Measurements from ENCODE around the gene MRPS10.
"Not testable (repeated sequence)": the region's sequence is repeated elsewhere in the genome, so short reads cannot be mapped to it uniquely, and the experiment has no call there.

MRPS10 gene

DNA sequence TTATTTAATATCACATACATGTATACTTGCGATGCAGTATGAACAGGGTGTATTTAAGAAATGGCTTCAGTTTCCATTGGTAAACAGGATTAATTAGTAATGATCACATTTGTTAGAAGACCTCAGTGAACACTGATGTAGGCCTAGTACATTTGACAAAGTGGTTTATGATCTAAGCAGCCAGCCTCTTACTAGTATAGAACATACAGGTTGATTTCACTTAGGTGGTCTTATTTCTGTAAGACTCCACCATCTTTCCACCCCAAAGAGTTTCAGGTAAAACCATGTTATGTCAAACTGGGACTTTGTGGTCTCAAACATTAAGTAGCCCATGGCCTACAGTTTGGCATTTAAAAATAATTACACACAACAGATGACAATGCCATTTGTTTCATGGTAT is 20.2 kb upstream of the MRPS10 start:
- no peak for DNase-seq

DNA sequence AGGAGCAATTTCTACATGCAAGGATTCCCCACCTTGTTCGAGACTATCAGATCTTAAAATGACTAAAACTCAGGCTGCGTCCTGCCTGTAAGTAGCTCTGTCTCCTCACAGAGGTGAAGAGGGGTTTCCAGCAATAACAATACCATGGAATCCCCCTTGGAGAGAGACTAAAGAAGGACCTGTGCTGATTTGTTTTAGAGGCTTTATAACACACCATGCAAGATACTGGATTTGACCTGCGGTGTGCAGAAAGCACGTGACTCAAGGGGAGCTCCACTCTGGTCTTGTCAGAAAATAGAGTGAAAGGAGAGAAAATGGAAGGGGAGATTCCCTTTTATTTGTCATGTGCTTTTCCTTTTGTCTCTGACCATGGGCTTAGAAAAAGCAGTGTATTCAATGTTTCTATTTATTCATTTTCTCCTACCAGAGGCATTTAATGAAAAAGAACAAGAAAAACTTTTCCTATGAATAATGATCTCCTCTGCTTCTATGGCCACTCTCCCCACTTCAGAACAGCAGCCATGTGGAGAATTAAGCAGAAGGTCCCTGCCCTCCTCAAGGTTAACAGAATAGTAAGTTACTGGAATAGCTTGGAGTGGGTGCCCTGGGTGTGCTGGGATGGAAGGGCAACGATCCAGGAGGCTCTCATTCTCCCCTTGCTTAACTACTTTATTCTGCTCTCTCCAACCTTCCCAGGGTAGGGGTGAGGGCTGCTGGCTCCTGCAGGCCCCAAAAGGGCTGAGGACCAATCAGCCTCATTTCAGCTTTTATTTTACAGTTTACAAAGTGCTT is 19.2 kb upstream of the MRPS10 start:
- no peak for DNase-seq

DNA sequence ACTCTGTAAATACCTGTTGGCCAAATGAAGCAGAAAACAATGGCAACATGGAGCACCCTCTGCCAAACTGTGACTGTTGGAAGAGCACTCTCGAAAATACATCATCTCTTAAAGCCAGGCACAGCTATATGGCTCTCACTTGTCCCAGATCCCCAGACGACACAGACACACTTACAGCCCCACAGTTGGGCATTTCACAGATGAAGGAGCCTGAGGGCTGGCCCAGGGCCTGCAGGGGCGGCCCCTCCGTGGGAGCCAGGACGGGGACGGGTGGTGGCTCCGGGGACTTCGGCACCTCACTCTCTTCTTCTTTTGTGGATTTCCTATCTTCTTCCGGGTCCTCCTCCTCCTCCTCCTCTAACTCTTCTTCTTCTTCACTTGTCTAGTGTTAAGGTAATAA is 18.4 kb upstream of the MRPS10 start:
- no peak for DNase-seq

DNA sequence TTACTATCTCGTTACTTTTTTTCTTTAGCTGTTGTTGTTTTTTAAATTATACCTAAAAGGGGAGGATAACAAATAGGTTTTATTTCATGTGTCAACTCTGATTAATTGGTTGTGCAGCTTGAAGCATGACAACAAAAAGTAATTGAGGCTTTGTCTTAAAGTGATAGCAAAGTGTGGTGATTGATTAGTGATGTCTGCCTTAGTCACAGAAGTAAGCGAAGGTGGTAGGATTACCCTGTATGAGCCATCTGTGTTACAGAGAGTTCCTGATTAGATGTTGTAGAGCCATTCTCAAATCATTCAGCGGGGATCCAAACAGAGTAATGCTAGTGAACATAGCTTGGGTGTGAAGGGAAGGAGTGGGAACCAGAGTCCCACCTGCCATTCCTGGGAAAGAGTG is 14.4 kb upstream of the MRPS10 start:
- no peak for DNase-seq

DNA sequence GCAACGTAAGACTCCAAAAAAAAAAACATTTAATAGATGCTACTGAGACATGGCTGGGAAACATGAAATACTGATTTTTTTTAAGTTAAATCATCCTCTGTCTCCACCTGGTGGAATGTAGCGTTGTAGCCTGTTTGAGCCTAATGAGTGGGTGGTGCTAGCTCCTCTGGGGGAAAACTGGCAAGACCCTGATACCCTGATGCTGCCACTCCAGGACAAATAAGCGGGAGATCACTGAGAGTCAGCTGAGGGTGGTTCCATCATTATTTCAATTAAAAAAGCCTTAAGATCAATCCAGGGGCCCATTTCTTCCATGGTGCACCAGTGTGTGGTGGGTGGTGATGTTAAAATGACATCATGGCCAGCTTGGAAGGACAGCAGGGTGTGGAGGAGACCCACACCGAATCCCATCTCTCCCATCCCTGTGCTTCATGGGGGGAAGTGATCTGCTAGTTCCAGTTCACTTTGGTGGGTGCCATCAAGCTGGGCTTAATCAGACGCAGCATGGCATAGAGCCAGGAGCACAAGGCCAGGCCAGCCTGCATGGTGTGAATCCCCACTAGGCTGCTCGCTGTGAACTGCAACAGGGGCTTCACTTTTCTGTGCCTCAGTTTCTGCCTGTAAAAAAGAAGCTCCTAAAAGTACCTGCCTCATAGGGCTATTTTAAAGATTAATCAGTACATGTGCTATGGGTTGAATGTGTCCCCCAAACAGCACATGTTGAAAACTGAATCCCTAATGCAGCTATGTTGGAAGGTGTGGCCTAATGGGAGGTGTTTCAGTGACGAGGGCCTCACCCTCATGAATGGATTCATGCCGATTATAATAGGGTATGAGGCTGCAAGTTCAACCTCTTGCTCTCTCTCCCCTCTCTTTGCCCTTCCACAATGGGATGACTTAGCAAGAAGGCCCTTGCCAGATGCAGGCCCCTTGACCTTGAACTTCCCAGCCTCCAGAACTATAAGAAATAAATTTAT is 13.0 kb upstream of the MRPS10 start:
- no peak for DNase-seq

DNA sequence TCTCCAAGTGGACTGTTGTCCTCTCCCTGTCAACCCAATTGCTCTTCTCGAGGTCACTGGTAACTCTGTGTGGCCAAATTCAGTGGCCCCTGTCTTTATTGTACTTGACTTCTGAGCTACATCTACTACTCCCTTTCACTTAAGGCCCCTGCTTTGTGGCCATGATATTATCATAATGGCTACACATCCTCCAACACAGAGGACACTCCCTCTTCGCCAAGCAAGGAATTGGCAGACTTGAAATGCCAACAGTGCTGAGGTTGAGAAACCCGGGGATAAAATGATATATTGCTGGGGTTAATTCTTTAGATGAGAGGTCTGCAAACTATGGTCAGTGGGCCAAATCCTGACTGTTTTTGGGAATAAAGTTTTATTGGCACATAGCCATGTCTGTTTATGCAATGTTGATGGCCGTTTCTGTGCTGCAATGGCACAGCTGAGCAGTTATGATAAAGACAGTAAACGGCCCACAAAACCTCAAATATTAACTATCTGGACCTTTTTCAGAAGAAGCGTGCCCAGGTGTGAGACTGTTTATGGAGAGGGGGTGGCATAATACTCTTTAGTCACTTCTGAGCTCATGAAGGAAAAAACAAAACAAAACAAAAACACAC is 12.0 kb upstream of the MRPS10 start:
- no peak for DNase-seq

DNA sequence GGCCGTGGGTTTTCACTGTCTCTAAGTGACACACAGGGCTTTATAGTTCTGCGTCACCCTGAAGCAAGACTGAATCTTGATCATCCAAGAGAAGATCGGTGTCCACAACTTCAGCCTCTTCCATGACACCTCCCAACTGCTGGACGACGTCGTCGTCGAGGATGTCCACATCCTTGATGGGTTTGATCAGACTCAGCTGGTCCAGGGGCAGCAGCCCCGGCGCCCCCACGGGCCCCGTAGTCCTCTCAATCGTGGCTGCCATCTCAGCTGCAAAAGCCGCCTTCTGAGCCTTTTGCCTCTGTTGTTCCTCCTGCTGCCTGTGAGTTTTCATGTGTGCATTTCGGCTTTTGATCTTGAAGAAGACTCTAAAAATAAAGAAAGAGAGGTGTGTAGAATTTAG is 10.6 kb upstream of the MRPS10 start:
- no peak for DNase-seq

DNA sequence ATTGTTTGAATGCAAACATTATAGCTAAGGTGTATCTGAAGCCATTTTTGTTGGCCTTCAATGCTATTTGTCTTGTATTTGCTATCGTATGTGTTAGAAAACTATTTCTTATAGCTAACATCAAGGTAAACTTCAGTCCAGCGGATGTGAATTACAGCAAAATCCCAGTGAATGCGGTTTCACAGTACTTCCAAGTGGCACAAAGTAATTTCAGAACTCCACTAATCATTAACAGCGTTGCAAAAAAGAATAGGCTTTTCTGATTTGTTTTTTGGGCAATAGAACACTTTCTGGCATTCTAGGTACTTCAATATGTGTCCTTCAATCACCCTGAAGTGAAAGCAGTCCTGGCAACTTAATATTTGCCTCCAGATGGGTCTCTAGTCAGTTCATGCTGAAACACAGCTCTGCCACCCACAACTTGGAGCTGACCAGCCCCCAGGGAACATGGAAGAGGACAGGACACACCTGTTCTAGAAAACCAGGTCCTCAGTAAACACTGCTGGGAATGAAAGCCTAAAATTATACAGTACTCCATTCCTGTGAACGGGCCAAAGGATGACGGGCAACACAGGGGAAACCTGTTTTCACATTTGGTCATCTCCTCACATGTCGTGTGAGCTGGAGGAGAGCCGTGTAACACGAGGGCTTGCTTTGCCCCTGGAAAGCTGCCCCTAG is 9.7 kb upstream of the MRPS10 start:
- DNase-seq, result no peak

DNA sequence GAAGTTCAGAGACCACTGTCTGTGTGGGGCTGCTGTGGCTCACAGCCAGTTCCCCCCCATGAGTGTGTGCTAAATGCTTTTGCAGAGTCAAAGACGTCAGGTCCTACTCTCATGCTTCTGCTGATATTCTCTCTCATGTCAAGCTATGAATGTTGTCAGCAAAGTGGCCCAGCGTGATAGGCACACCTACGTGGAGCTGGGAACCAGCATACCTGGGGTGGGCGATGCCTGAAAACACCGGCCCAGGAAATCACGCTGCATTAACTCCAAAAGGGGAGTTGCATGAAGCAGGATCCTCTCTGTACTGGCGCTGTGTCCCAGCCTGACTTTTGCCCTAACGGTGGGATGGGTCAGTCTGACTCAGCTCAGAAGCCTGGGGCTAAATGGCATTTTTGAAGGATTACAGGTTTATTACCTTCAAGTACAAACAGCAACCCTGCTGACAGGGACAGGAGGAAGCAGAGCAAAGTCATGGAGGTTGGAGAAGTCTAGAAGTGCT is 9.0 kb upstream of the MRPS10 start:
- DNase-seq, result no peak

DNA sequence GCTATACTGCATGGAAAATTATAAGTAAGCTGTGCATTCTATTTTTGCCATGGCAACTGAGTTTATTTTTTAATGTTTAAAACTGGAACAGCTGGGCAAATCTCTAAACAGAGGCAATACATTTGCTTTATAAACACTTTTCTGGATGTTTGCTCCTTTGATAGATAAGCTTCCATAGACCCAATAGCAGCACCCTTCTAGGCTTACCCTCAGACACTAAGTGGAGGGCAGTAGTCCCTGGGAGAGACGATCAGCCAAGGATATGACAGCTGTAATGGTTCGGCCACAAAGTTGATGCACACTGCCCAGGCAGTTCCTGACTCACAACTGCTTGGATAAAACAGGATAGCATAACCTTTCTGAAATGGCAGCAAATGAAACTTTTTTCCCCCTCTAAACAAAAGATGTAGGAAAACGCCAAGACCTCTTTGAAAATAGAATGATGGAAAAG is 8.5 kb upstream of the MRPS10 start:
- DNase-seq, result no peak

DNA sequence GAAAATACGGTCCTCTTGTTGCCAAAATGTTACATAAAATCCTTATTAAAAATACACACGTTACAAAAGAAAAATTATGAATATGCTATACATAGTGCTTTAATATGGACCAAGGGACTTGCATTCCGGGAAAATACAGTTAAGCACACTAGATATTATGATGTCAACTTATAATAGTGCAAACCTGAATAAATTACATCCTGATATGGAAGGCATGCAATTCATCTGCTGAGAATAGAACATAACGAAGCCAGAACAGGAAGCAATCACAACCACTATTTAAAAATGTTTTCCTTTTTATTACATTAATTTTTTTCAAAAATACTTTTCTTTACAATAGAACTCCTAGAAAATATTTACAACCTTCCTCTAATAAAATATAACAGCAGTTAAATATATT is 7.8 kb upstream of the MRPS10 start:
- DNase-seq, result no peak

DNA sequence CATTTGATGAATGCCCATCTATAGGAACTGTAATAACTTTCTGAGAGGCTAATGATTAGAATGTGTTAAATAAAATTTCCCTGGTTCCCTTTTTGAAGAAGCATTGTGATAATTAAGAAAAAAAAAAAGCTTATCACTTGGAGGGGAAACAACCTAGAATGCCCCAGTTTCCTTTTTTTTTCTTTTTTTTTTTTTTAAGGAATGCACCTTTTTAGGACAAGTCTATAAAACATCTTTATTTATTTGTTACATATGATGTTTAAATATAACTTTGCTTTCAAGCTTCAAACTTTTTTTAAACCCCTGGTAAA is 7.3 kb upstream of the MRPS10 start:
- DNase-seq, result no peak

DNA sequence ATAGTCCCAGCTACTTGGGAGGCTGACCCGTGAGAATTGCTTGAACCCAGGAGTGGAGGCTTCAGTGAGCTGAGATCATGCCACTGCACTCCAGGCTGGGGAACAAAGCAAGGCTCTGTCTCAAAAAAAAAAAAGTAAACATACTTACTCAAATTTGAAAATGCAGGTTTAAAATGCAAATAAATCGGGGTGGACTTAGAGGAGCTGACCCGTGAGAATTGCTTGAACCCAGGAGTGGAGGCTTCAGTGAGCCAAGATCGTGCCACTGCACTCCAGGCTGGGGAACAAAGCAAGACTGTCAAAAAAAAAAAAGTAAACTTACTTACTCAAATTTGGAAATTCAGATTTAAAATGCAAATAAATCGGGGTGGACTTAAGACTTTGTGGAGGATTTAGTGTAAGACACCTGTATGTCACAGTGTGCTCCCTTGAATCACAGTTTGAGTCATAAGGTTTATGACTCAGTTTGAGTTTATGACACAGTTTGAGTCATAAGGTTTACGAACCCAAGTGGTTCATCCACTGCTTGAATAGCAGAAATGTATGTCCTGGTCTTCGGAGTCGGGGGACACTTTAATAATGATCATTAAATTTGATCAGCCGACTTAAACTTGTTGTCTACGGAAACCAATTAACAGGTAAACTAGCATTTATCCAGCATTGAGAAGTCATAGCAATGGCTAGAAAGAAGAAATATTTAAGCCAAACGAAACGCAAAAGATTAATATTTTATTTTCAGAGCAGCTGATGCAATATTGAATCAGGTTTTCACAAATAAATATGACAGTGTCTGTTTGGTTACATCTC is 6.8 kb upstream of the MRPS10 start:
- no peak for DNase-seq

DNA sequence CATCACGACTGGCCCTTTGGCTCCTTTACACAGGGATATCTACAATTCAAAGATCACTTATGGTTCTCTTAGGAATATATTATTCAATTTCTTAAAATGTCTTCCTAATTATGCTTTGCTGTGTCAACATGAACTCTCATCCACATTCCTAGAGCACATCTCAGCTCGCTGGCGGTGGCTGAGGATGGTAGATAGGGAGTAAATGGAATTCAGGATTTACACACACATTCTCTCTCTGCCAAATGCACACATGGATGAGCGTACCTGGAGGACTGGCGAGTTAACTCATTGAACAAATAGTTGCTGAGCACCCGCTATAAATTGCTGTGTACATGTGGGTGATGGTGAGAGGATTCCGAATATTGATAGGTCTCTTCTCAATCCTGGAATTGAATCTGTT is 4.8 kb upstream of the MRPS10 start:
- no peak for DNase-seq

DNA sequence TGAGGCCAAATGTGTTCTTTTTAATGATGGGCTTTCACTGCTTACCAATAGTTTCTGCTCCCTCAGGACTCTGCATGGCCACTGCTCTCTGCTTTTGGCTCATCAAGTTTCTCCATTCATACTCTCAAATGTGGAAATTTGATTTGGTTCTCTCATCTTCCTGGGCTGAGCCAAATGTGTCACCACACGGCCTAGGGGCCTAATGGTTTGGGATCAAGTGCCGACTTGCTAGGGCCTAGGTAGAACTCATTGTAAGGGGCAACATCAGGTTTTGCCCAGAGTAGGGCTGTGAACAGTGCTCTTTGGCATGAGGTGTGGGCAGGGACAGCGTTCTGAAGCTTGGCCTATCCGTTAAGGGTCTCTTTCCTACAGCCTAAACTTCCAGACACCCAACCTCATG is 3.9 kb upstream of the MRPS10 start:
- DNase-seq, result no peak

DNA sequence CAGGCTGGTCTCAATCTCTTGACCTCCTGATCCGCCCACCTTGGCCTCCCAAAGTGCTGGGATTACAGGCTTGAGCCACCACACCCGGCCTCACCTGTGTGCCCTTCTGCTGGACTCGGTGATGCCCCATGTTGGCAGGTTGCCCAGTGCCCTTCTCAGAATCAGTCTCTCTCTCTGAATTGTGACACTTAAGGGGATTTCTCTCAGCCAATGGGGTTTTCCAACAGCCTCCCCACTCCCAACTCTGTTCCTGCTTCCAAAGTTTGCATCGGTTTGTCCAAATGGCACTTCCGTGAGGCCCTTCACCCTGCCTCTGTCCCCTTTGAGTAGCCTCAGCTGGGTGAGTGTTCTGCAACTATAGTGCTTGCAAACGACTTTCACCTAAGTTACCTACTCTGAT is 3.1 kb upstream of the MRPS10 start:
- DNase-seq, result no peak

DNA sequence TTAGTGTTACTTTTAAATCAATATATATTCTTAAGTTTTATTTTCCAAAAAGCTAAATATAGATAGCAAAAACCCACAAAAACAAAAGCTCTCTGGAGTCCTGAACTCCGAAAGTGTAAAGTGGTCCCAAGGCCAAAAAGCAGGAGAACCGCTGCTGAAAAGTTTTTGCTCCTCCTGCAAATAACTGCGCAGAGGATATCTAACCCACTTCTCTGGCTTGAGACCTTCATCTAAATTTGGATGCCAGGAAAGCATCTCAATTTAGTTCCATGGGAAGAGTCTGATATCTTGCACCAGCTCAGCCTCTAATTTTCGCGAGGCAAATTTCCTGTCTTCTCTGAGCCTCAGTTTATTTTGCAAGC is 523 bp downstream of the MRPS10 start:
- no peak for DNase-seq

DNA sequence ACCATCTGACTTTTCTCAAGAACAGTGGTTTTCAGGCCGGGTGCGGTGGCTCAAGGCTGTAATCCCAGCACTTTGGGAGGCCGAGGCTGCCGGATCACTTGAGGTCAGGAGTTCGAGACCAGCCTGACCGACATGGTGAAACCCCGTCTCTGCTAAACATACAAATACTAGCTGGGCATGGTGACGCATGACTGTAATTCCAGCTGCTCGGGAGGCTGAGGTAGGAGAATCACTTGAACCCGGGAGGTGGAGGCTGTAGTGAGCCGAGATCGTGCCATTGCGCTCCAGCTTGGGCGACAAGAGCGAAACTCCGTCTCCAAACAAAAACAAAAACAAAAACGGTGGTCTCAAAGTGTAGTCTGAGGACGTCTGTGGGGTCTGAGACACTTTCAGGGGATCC is 1.2 kb downstream of the MRPS10 start:
- not testable (repeated sequence) for DNase-seq

DNA sequence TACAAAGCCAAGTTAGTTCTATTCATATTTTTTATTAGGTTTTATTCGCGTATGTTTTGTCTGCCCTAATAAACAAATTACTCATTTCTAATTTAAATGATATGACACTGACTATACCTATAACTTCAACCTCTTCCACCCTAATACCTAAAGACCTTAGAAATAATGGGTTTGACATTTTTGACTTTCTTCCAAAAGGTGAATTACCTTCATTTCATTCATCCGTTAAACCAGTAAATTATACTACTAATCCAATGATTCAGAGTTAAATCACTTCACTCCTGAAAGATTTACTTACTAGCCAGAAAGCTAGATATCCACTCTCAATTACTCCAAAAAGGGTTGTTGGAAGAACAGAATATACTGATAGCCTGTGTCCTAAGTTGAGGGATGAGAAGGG is 5.2 kb downstream of the MRPS10 start:
- DNase-seq, result no peak

DNA sequence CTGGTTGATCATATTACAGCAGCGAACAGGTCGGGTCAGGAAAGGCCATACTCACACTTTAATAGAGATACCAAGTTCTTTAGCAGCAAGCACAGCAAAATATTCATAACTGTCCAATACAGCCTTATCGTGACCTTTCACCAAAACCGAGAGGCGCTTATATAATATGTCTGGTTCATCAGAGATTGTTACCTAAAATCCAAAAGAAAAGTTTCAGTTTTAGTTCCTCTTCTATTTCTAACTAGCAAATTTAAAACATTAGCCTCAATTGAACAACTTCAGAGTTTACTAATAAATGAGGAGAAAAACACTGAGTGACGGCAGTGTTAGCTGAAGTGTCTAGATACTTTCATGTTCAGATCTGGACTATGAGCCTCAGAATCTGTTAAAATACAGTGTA is 5.9 kb downstream of the MRPS10 start:
- DNase-seq, result no peak

DNA sequence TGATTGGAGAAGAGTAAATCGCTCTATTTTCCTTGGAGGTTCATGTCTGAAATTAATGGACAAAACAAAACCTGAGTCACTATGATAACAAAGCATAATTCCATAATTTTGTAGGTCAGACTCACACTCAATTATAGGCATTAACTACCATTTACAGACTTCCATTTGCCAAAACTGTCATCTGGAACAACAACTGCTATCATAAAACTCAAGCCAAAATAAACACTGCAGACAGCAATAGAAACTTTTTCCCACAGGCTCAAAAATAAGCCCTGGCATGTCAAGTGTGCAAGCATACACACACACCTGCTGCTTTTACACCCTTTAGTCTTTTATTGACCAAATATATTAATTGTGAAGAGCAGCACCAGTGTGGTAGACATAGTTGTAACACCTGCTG is 7.1 kb downstream of the MRPS10 start:
- DNase-seq, result no peak

DNA sequence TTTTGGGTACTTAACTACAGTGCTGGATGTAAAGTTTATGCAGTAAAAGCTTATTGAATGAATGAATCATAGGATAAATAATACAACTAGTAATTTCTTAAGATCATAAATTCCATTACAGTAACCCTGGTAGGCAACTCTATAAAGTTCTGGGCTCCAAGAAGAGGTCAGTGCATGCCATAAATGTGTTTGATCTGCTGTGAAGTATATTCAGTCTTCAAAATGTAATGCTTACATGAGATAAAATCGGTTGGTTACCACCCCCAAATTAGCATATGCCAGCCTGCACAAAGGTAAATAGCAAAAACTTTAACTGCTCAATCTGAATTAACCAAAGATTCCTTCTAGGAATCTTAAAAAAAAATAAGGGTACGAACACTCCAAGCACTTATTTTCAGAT is 10.1 kb downstream of the MRPS10 start:
- DNase-seq, result not testable (repeated sequence)

Measured in activated T-cell treated with anti-CD3 and anti-CD28 coated beads, Interleukin-2, amount 50 U/mL, for 1 hour (primary cell).